GM19328 (cell line): ENCODE data around the gene ALKBH5.

Experiments used
- ATAC-seq: cut with Tn5 transposase; IDR thresholded peaks from one replicate; pipeline ENCODE4 v1.9.1; 2021; ENCODE audit warnings: mild to moderate bottlenecking, moderate library complexity; ENCODE audit not compliant: unreplicated experiment

Gene ALKBH5

DNA sequence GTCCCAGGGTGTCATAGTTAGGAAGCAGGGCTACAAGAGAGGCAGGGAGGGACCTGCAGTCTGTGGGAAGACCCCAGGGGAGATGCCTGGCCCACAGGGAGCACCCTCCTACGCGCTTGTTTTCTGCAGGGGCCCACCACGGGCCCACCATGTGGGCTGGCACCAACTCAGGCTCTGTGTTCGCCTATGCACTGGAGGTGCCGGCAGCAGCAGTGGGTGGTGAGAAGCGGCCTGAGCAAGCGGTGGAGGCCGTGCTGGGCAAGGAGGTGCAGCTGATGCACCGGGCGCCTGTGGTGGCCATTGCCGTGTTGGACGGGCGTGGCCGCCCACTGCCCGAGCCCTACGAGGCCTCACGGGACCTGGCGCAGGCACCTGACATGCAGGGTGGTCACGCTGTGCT lies 56.8 kb downstream of the ALKBH5 start:
- ATAC-seq = no peak

DNA sequence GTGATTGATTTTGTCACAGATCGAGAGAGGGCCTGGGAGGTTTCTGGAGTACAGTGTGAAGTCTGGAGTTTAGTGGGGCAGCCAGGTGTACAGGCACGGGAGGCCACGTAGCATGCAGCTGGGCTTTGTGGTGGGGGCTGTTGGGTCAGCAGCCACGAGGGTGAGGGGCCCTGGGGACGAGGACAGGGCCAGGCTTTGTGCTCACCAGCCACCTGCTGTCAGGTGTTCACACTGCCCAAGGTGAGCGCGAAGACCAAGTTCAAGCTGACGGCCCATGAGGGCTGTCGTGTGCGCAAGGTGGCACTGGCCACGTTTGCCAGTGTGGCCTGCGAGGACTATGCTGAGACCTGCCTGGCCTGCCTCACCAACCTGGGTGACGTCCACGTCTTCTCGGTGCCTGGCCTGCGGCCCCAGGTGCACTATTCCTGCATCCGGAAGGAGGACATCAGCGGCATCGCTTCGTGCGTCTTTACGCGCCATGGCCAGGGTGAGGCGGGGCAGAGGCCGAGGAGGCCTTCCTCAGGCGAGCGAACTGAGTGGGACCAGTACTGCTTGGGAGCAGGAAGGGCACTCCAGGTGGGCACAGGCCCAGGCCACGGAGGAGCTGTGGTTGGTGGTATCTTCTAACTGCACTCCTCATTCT lies 57.7 kb downstream of the ALKBH5 start:
- ATAC-seq = no peak

DNA sequence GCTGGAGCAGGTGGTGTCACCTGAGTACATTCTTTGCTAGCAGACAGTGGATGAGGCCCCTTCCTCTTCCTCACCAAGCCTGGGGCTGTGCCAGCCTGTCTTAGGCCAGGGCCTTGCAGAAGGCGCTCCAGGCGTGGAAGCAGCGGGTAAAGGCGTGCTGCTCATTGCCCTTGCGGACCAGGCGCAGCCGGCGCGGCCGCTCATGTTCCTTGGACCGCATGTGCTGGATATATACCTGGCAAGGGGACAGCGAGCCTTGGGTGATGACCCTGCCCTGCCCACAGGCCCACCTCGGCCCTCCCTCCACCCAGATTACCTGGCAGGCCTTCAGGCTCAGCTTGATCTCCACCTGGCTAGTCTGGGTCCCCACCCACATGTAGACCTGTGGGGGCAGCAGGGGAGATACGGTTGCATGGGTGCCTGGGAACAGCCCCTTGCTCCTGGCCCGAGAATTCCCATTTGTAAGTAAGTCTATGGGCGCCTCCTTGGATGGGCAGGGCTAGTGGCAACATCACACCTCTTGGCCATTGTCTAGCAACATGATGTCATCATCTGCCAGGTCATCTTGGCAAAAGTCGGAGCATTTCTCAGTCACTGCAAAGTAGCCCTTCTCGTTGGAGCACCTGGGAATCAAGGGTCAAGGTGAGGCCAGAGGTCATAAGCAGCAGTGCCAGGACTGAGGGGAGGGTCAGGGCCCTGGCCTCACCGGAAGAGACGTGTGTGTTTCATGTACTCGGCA lies 61.6 kb downstream of the ALKBH5 start:
- ATAC-seq = no peak

DNA sequence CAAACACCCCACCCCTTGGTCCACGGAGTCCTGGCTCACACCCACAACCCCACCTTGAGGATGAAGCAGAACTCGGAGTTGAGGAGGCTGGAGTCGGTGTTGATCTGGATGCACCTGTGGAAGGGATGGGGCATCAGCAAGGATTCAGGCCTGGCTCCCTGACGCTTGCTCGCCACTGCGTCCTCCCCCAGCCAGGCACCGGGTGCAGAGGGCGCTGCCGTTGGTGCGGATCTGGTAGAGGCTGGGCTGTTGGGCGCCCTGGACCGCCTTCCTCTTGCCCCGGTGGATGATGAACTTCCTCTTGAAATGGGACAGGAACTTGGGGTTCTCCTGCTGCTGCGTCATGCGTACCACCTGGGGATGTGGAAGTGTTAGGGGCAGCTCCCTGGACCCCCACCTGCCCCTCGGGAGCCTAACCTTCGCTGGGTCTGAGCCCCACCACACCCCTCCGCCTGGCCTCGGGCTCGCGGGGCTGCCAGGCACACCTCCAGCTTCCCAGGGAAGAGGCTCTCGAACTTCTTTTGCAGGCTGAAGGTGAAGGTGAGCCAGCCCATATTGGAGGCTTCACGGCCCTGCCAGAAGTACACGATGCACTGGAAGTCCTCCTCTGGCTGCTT lies 62.6 kb downstream of the ALKBH5 start:
- ATAC-seq = no peak

GRCh38 chr17:18246880-18247612 lies 63.4 kb downstream of the ALKBH5 start:
- no peak for ATAC-seq

DNA sequence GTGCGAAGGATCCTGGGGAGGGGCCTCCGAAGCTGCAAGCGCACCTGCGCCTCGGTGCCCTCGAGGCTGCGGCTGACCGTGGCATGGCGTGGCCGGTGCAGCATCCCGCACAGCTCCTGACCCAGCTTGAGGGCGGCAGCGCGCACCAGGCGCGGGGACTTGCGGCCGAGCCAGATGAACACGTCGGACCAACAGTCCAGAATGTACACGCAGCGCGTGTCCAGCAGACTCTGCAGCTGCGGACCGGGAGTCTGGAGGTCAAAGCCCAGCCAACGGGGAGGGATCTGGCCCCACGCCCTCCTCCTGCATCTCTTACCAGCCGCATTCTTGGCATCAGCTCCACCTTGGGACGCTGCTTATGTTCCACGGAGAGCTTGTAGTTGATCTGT lies 64.0 kb downstream of the ALKBH5 start:
- ATAC-seq = no peak

- no peak for ATAC-seq
These were observed 64.7 kb downstream of the ALKBH5 start for GRCh38 chr17:18248300-18248731.

DNA sequence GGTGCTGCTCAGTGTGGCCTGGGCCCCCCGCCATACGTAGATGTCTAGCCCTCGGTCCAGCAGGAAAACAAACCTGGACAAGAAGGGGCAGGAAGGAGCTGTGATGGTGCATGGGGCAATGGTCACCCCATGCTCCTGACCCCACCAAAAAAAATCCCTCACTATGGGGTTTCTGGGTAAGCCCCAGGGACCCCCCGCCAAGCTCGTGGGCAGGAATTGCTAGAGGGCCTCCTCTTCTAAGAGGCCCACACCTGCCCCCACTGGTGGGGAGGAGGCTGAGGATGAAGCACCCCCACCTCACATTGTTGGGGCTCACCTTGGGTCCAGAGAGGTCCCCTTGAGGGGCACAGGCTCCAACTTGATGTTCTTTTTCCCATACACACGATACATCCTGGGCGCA lies 65.2 kb downstream of the ALKBH5 start:
- no peak for ATAC-seq

DNA sequence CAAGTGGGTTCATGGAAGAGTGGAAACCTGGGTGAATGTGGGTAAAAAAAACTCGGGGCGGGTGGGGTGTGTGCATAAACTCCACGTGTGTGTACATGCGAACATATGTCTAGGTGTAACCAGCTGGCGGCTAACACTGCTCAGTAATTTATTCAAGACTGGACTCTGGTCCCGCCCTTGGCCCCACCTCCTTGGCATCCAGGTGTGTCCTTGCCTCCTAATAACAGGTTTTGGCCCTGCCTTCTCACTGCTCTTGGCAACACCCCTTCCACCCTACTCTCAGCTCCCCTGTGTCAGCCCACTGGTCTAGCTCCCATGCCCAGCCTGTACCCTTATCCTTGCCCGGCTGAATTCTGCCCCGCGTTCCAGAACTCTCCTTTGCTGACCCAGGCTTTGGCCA lies 66.6 kb downstream of the ALKBH5 start:
- ATAC-seq = no peak

DNA sequence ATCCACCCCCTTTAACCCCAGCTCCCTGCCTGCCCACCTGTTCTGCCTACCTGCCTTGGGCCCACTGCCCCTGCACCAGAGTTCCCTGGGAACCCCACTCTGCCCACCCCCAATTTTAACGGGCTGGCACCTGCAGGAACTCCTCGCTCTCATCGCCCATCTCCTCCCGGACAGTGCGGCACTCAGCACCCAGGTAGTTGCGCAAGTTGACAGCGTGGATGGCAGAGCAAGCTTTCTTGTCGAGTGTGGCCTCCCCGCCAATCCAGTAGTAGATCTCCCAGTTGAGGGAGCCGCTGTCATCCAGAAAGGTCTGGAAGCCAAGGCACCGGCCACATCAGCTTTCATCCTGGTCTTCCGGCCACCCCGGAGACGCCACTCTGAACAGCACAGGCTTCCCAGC lies 67.1 kb downstream of the ALKBH5 start:
- no peak for ATAC-seq

DNA sequence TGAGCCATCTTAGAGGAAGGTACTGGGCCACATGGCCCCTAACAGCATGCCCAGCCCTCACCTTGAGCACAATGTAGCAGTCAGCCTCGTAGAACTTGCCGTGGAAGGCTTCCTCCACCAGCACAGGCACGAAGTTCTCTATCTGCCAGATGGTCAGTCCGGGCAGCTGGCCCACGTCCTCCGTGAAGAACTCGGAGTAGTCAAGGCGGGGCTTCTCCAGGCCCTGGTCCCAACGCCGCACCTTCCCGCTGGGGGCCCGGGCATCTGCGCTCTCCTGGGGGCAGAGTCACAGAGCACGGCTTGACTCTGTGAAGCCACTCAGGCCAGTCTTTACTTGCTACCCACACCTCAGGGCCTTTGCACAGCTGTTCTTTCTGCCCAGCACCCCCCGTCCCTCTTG lies 67.6 kb downstream of the ALKBH5 start:
- no peak for ATAC-seq

DNA sequence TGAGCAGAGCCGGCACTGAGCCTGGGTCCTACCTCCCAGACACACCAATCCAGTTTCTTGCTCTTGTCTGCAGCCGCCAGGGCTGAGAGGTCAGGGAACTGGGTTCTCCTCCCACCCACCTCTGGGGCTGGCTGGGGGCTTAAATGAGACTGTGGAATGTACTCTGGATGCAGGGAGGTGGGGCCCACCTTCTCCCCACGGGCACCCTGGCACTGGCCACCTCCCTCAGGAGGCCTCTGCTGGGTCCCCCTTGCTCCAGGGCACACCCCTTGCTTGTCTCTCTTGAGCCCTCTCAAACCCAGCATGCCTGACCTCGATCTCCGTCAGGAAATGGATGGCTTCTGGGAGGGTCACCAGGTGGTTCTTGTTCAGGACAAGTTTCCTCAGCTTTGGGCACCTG lies 68.5 kb downstream of the ALKBH5 start:
- ATAC-seq = no peak

DNA sequence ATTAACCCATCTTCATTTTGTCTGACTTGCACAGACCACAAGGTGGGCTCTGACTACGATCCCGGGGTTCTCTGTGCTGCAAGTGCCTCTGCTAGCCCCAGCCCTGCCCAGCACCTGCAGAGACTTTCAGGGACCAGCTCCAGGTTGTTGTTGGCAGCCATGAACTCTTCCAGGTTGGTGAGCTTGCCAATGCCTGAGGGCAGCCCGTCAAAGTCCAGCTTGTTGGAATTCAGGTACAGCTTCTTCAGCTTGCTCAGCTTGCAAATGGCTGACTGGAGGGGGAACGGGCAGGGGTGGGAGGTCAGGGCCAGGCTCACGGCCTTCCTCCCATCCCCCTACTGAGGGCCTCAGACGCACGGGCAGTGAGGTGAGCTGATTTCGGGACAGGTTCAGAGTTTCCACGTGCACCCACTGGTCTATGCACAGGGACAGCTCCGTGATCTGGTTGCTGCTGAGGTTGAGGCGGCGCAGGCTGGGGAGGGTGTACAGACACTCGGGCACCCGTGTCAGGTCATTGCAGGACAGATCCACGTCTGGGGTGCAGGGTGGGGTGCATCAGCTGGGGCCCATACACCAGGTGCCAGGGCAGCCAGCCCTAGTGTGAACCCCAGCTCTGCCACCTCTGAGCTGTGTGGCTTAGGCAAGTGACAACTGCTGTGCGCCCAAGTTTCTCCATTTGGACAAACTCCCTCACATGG lies 69.7 kb downstream of the ALKBH5 start:
- ATAC-seq = no peak

DNA sequence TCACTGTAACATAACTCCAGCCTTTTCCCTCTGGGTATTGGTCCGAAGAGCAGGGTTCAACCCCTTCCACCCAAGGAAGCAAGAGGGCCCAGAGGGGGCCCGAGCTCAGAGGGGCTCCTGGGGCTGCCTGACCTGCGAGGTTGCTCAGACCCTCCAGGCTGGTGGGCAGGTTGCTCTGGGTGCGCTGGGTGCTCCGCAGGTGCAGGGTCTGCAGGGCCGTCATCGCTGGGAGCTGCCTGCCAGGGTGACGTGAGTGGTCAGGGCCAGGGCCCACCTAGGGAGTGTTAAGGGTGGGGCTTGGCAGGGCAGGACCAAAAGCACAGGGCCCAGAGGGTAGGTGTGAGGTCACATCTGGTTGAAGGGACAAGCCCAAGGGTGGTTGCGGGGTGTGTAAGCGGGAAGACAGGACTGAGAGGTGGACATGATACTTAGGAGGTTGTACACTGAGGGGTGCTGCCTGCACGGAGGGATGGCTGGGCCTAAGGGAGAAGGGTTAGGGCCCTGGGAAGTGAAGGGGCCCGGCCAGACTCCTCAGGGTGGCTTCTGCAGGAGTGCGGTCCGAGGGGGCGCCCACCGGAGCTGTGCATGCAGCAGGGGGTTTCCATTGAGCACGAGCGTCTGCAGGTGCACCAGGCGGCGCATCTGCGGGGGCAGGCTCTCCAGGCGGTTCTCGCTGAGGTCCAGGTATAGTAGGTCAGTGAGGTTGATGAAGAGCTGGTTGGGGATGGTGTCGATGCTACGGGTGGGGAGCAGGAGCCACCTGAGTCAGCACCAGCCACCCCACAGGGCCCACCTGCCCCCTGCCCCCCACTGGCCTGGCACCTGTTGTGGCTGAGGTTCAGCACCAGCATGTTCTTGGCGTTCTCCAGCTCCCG lies 70.6 kb downstream of the ALKBH5 start:
- ATAC-seq = no peak

DNA sequence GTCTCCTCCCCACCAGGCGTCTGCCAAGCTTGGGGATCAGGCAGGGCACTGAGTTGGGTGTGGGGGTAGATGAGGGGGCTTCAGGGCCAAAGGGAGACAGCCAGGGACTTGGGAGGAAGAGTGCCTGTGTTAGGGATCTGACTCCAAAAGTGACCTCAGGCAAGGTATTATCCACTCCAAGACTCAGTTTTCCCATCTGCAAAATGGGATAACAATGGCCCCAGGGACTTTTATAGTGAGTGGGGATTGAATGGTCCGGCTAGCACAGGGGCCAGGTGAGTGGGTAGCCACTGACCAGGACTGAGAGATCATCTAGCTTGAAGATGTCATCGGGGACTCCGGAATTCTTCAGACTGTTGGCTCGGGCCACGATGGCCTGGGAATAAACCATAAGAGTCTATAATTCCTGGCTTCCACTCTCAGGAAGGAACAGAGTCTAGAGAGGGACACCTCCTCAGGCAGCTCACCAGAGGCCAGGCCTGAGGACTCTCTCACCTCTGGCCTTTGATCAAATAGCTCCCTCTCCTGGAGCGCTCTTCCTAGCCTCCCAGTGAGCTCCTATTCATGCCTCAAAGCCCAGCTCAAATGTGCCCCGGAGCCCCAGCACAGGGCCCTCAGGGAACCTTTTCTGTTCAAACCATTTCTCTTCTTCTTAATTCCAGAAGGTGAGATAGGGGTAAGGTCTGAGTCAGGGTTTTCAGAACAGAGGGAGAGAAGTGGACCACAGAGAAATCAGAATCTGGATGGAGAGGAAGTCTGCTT lies 71.4 kb downstream of the ALKBH5 start:
- ATAC-seq = no peak

DNA sequence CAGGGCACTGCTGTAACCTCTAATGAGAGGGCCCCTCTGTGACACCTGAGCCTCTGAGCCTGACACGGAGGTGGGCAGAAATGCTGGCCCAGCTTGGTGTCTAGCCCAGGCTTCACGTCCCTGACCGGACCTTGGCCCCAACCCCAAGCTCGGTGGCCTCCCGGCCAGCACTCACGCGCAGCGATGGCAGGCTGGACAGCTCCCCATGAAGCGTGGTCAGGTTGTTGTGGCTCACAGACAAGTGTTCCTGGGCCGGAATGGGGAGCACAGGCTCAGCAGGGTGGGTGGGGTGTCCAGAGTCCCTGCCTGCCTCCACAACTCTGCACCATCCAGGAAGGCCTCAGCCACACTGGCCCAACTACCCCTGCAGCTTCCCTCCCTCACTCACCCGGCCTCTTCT lies 72.7 kb downstream of the ALKBH5 start:
- ATAC-seq = no peak

DNA sequence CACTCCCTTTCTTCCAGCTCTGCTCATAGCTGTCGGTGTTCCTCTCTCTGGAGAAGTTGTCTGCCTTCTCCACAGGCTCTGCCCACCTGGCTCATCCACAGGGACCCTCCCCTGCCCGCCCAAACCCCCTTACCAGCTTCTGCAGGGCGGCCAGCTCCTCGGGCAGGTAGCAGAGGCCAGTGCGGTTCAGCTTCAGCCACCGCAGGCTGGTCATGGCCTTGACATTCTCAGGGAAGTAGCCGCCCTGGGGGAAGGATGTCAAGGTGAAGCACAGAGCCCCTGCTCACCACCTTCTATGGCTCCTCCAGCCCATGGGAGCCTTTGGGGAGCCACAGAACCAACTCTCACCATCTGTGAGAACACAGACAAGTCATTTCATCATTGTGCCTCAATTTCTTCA lies 73.1 kb downstream of the ALKBH5 start:
- no peak for ATAC-seq

- ATAC-seq = no peak
These were observed 73.8 kb downstream of the ALKBH5 start for GRCh38 chr17:18257268-18257981.

- ATAC-seq = no peak
These were observed 74.3 kb downstream of the ALKBH5 start for GRCh38 chr17:18257982-18258355.
